OCI-LY7 (cell line): Measurements from ENCODE around the gene TMEM258.

ENCODE experiments used
- EZH2phosphoT487 ChIP-seq: fragments of 200-600 bp; sonication (generic); IDR thresholded peaks from 2 replicates; pipeline ENCODE4 v1.6.1; 2018; ENCODE audit warnings: low read depth, borderline replicate concordance, mild to moderate bottlenecking, mixed run types, antibody characterized with exemption, low read length, moderate library complexity, mixed read lengths
- TF ChIP-seq, protein P1 (sequence below): fragments of 200-600 bp; sonication (generic); conservative IDR thresholded peaks from 2 replicates; pipeline ENCODE4 v1.5.1; 2014; ENCODE audit warnings: mild to moderate bottlenecking, antibody characterized with exemption, low read length, moderate library complexity, mixed read lengths

DNA sequence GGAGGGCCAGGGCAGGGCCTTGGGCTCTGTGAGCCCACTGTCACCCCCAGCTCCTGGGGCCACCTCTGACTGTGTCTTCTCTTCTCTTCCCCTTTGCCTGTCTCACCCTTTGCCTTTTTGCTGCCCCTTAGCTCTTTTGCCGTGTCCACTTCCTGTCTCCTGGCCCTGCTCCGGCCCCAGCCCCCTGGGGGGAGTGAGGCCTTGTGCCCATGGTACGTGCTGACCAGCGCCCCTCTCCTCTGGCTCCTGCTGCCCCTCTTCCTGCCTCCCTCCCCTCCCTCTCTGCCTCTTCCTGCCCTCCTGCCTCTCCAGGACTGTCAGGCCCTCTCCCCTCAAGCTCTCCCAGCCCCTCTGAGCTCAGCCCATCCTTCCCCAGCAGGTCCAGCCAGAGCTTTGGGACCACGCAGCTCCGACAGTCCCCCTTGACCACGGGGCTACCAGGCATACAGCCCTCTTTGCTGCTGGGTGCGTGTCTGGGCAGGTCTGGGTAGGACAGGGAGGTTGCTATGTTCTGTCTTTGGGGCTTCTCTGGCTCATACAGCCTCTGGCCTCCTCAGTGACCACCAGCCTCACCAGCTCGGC, 11.7 kb downstream of the TMEM258 start:
- TF ChIP-seq, protein P1, sequence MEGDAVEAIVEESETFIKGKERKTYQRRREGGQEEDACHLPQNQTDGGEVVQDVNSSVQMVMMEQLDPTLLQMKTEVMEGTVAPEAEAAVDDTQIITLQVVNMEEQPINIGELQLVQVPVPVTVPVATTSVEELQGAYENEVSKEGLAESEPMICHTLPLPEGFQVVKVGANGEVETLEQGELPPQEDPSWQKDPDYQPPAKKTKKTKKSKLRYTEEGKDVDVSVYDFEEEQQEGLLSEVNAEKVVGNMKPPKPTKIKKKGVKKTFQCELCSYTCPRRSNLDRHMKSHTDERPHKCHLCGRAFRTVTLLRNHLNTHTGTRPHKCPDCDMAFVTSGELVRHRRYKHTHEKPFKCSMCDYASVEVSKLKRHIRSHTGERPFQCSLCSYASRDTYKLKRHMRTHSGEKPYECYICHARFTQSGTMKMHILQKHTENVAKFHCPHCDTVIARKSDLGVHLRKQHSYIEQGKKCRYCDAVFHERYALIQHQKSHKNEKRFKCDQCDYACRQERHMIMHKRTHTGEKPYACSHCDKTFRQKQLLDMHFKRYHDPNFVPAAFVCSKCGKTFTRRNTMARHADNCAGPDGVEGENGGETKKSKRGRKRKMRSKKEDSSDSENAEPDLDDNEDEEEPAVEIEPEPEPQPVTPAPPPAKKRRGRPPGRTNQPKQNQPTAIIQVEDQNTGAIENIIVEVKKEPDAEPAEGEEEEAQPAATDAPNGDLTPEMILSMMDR: no peak
- TF ChIP-seq EZH2phosphoT487: no peak
